AG04450 (cell line): Measurements from ENCODE around the gene FYN. TPM values are rescaled to one million over a fixed set of nuclear protein-coding genes. Genes with fewer than 3 reads are reported as not detected.

Source experiments
- CTCF ChIA-PET: fragments of 300-600, 350-600 bp; formaldehyde crosslinking; extraction: SDS; loops from one replicate; lab custom pipeline; 2022; ENCODE audit warnings: antibody characterized with exemption, inconsistent platforms; lab: Charles Lee
- POLR2A ChIA-PET: fragments of 350-600 bp; formaldehyde crosslinking; extraction: SDS; loops from one replicate; lab custom pipeline; 2021; ENCODE audit warnings: antibody characterized with exemption, inconsistent platforms; lab: Yijun Ruan, JAX
- DNase-seq: peaks from one replicate; pipeline ENCODE4 v3.0.0-alpha.2; 2011; ENCODE audit warnings: low read depth, low spot score
- H3K27ac ChIP-seq: one replicate; pipeline ENCODE4 v1.5.1; 2012; ENCODE audit warnings: low read depth, low read length, control low read depth
- H3K27me3 ChIP-seq: one replicate; pipeline ENCODE4 v1.6.0; 2012; ENCODE audit warnings: low read length; ENCODE audit not compliant: control insufficient read depth, insufficient read depth
- H3K4me3 ChIP-seq: 2 replicates; pipeline ENCODE4 v1.5.1; 2011; ENCODE audit warnings: mild to moderate bottlenecking, low read depth, low read length, control low read depth
- H3K9me3 ChIP-seq: 2 replicates; pipeline ENCODE4 v1.5.1; 2012; ENCODE audit warnings: low read length; ENCODE audit not compliant: control insufficient read depth, insufficient read depth
- polyA plus RNA-seq: library from polyadenylated mRNA; depleted of rRNA; stranded (reverse); fragments of >200 nt; gene quantifications from 2 replicates; pipeline ENCODE4 v1.2.3, GENCODE V29; 2011
- TF ChIP-seq, protein P1 (sequence below): IDR thresholded peaks from 2 replicates; pipeline ENCODE4 v1.5.1; 2011; ENCODE audit warnings: low read depth, low read length, control low read depth, inconsistent platforms

Gene FYN
- polyA plus RNA-seq, 1 experiment = 29.0 TPM

- ChIA-PET CTCF (no interaction called here), POLR2A (no interaction called here)
- Histone ChIP-seq H3K4me3 (no peak overlapping the region), H3K27me3 (no peaks in the 10 kb centered on the region), H3K27ac (no peak overlapping the region), H3K9me3 (no peaks in the 10 kb centered on the region)
- no peak for DNase-seq
- TF ChIP-seq, protein P1, sequence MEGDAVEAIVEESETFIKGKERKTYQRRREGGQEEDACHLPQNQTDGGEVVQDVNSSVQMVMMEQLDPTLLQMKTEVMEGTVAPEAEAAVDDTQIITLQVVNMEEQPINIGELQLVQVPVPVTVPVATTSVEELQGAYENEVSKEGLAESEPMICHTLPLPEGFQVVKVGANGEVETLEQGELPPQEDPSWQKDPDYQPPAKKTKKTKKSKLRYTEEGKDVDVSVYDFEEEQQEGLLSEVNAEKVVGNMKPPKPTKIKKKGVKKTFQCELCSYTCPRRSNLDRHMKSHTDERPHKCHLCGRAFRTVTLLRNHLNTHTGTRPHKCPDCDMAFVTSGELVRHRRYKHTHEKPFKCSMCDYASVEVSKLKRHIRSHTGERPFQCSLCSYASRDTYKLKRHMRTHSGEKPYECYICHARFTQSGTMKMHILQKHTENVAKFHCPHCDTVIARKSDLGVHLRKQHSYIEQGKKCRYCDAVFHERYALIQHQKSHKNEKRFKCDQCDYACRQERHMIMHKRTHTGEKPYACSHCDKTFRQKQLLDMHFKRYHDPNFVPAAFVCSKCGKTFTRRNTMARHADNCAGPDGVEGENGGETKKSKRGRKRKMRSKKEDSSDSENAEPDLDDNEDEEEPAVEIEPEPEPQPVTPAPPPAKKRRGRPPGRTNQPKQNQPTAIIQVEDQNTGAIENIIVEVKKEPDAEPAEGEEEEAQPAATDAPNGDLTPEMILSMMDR = no peak
These were observed 100.9 kb downstream of the FYN start for GRCh38 chr6:111772381-111772780.

- Histone ChIP-seq H3K9me3 (no peaks in the 10 kb centered on the region), H3K4me3 (no peak overlapping the region), H3K27me3 (no peaks in the 10 kb centered on the region), H3K27ac (no peak overlapping the region)
- ChIA-PET POLR2A (no interaction called here), CTCF (interaction anchor here (0.7 kb wide), 1 partner anchor 272 kb away, joined by 3 read pairs; no protein-coding TSS in a partner anchor)
- no peak for DNase-seq
- TF ChIP-seq, protein P1 = no peak
These were observed 101.6 kb downstream of the FYN start for GRCh38 chr6:111771629-111772028.

DNA sequence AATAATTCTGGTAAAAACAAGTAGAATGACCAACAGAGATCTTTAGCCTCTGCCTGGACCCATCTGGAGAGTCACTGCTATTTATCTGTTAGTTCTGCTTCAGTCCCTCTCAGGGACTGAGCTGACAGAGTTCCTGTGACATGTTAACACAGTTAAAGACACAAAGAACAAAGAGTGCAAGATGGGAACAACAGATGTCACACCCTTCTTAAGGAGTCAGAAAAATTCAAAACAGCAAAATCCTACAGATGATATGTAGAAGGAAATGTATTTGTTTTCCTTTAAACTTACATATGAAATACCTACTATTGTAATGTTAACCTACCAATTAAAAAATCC lies 102.2 kb downstream of the FYN start:
- no peak overlapping the region for H3K27ac ChIP-seq
- H3K9me3 ChIP-seq = no peaks in the 10 kb centered on the region
- ChIA-PET POLR2A (no interaction called here), CTCF (interaction anchor here (0.7 kb wide), 1 partner anchor 272 kb away, joined by 3 read pairs; no protein-coding TSS in a partner anchor)
- TF ChIP-seq, protein P1 = no peak
- no peaks in the 10 kb centered on the region for H3K27me3 ChIP-seq
- no peak for DNase-seq
- no peak overlapping the region for H3K4me3 ChIP-seq

DNA sequence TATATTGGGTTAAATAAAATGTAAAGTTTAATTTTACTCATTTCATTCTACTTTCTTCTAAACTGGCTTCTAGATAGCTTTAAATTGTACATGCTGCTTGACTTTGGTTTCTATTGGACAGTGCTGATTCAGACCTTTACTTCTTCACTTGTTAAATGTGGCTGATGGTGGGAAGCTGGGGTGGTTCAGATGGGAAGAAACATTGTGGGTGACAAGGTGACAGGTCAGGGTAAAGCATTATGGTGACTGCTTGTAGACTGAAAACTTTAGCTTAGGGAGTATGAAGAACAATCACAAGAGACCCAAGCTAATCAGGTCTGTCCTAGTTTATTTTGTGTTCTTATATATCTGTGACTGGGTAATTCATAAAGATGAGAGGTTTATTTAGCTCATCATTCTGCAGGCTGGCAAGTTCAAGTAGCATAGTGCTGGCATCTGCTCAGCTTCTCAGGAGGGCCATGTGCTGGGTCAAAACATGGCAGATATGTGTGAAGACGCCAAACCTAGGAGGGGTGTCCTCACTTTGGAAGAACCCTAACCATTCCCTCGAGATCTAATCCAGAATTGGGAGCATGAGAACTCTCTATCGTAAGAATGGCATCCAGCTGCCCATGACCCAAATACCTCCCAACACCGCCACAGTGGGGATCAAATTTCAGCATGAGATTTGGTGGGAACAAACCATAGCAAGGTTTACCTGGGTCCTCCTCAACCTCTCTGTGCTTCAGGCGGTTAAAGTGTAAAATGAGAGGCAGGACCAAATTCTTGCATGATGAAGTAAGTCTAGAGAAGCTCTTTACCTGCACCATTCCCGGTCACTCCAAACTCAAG lies 102.8 kb downstream of the FYN start:
- Histone ChIP-seq H3K27me3 (no peaks in the 10 kb centered on the region), H3K4me3 (no peak overlapping the region), H3K27ac (no peak overlapping the region), H3K9me3 (no peaks in the 10 kb centered on the region)
- TF ChIP-seq, protein P1 = no peak
- CTCF ChIA-PET = no interaction called here
- POLR2A ChIA-PET = no interaction called here
- no peak for DNase-seq

DNA sequence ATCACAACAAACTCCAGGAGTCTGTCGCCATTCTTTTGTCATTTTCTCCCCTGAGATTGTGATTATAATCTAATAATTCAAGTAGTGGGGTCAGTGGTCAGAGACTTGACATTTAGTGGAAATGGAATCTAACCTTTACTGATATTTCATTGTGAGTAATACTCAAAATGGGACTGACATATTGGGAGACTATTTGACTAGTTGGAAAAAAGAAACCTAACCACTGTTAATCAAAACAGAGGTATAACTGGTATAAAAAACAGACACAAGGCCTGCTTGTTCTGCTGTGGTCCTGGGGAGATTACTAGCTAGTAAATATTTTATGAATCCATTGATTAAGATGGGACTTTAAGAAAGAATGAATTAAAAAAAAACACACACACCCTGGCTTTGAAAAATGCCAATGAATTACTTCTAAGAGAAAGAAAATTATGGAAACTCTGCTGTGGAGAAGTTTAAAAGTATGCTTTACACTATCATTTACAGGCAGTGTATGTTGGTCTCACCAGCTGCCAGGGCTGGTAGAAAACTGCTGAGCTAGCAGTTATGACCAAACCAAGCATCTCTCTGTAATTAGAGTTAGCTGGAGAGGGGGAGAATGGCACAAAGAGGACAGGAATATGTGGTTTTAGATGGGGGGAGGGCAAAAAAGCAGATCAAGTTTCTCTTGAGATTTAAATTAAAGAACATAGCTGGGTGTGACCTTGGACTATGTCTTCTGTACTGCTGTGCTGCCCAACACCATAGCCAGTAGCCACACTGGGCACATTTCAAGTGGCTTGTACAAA lies 103.7 kb downstream of the FYN start:
- Histone ChIP-seq H3K4me3 (no peak overlapping the region), H3K9me3 (no peaks in the 10 kb centered on the region), H3K27ac (no peak overlapping the region), H3K27me3 (no peaks in the 10 kb centered on the region)
- CTCF ChIA-PET = no interaction called here
- no peak for DNase-seq
- TF ChIP-seq, protein P1 = no peak
- POLR2A ChIA-PET = no interaction called here
